Gastrocnemius medialis (tissue), 4 donors: ENCODE measurements around the gene PDZRN3. TPM values are rescaled to one million over a fixed set of nuclear protein-coding genes. Genes with fewer than 3 reads are reported as not detected.
A peak's percentile ranks its signal among the peaks of the same experiment; 100 is the strongest.

Experiments used
- ATAC-seq, 2 donors: fragments of 150-250 bp; one replicate each; pipeline ENCODE4 v1.9.1; 2016
- DNase-seq, 2 donors: peaks; one replicate each; pipeline ENCODE4 v3.0.0-alpha.2; 2019
- H3K27ac ChIP-seq, 4 donors: fragments of 200-600 bp; sonication (generic); 1 replicate in 1 of 4; 2 replicates in 3 of 4; pipeline ENCODE4 v1.5.1; 2016 to 2018; ENCODE audit warnings: mild to moderate bottlenecking in 2 of 4, moderate library complexity in 1 of 4
- H3K27me3 ChIP-seq, 3 donors: fragments of 200-600 bp; sonication (generic) in 2 of 3; 1 replicate in 1 of 3; 2 replicates in 2 of 3; pipeline versions ENCODE4 v1.5.1 to v1.6.0; 2016 to 2019; ENCODE audit warnings: mild to moderate bottlenecking in 1 of 3, moderate library complexity in 1 of 3
- H3K36me3 ChIP-seq, 2 donors: fragments of 200-600 bp; sonication (generic) in 1 of 2; one replicate each; pipeline ENCODE4 v1.5.1; 2017 to 2018
- H3K4me1 ChIP-seq, 2 donors: fragments of 200-600 bp; sonication (generic) in 1 of 2; one replicate each; pipeline ENCODE4 v1.5.1; 2016 to 2017; ENCODE audit warnings: mild to moderate bottlenecking in 2 of 2
- H3K4me3 ChIP-seq, 4 donors: fragments of 200-600 bp; sonication (generic) in 3 of 4; 1 replicate in 1 of 4; 2 replicates in 3 of 4; pipeline ENCODE4 v1.5.1; 2016 to 2019; ENCODE audit warnings: mild to moderate bottlenecking in 2 of 4
- H3K9me3 ChIP-seq, 3 donors: fragments of 200-600 bp; sonication (generic) in 2 of 3; 1 replicate in 1 of 3; 2 replicates in 2 of 3; pipeline ENCODE4 v1.5.1; 2016 to 2019
- CTCF ChIP-seq, 5 experiments: fragments of 450-650 bp in 3 of 5; fragments of 200-600 bp in 2 of 5; sonication (generic) in 2 of 5; IDR thresholded peaks in 4 of 5; conservative IDR thresholded peaks in 1 of 5; 1 replicate in 4 of 5; 2 replicates in 1 of 5; pipeline ENCODE4 v1.5.1; 2016 to 2019; ENCODE audit warnings: antibody characterized with exemption in 5 of 5, mild to moderate bottlenecking in 3 of 5, moderate library complexity in 3 of 5
- POLR2A ChIP-seq, 2 donors: fragments of 450-650 bp; IDR thresholded peaks; one replicate each; pipeline ENCODE4 v1.6.1; 2017; ENCODE audit warnings: antibody characterized with exemption in 2 of 2, mild to moderate bottlenecking in 2 of 2, moderate library complexity in 2 of 2
- in situ Hi-C, 4 donors: fragments of 200-750 bp; cut with MboI; loops; one replicate each; pipeline versions ENCODE4 v1.15.0 to v1.8.0; 2017; ENCODE audit warnings: low sequenced_read_pairs in 4 of 4
- intact Hi-C: fragments of 100-400 bp; cut with DNase I; formaldehyde crosslinking; loops from one replicate; pipeline ENCODE4 v1.15.1; 2023; ENCODE audit warnings: low total_unique reads
- total RNA-seq, 4 donors: library from RNA; depleted of rRNA; stranded (reverse); fragments of >200 nt; gene quantifications; one replicate each; pipeline versions ENCODE4 v1.1.0 to v1.2.3, GENCODE V29; 2016

Gene PDZRN3
- total RNA-seq, 4 donors from 2014 or later, result 9.1 to 30.3 (median 24.7) TPM

DNA sequence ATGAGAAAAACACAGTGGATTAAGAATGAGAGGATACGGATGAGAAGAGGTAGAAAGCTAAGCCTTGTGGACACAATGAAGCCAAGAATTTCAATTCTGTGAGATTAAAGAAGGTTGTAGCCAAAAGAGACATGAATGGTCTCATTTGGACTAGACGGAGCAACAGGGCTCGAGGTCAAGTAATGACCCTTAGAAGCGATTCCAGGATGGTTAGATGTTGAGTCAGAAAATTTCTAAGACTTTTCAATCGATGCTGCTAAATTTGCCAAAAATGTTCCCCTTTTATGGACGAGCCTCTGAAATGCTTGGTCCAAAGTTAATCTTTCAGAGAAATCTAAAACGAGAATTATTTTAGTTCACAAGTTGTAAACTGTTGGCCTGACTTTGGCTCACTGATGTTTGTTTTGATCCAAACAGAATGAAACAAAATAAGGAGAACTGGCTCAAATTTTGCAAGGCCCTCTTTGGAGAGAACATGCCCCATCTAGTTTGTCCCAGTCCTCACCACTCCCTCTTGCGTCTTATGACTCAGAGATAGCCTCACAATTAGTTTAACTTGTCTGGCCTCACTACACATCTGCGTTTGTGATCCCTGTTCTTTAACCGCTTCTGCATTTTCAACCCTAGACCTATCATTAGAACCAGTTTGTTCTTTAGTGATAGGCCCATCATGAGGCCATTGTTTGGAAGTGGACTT, 235.5 kb downstream of the PDZRN3 start:
- intact Hi-C loops, result no loop called here
- peaks cover 0 to 37% of the 10 kb centered on the region in 2 donors for H3K36me3 ChIP-seq
- no peaks in the 10 kb centered on the region for H3K4me1 ChIP-seq
- H3K27me3 ChIP-seq, result no peaks in the 10 kb centered on the region
- ATAC-seq, result peak in 1 of 2 donors; percentile 26
- TF ChIP-seq CTCF (IDR thresholded peaks at IDR 0.05 in 4 of 5, conservative IDR thresholded peaks at IDR 0.05 in 1 of 5) (no peak), POLR2A (IDR thresholded peaks at IDR 0.05) (no peak)
- no peaks in the 10 kb centered on the region for H3K9me3 ChIP-seq
- in situ Hi-C loops, result no loop called here
- no peak overlapping the region for H3K4me3 ChIP-seq
- H3K27ac ChIP-seq, result no peak overlapping the region
- DNase-seq, result no peak

- no peak overlapping the region for H3K4me3 ChIP-seq
- TF ChIP-seq POLR2A (IDR thresholded peaks at IDR 0.05), result no peak
- TF ChIP-seq CTCF (IDR thresholded peaks at IDR 0.05 in 4 of 5, conservative IDR thresholded peaks at IDR 0.05 in 1 of 5), result no peak
- peaks cover 0 to 56% of the 10 kb centered on the region in 2 donors for H3K36me3 ChIP-seq
- H3K27me3 ChIP-seq, result no peaks in the 10 kb centered on the region
- DNase-seq (no peak), ATAC-seq (no peak)
- no peaks in the 10 kb centered on the region for H3K4me1 ChIP-seq
- intact Hi-C loops, result no loop called here
- in situ Hi-C loops, result no loop called here
- H3K27ac ChIP-seq, result no peak overlapping the region
- H3K9me3 ChIP-seq, result no peaks in the 10 kb centered on the region
Observed at GRCh38 chr3:73385568-73385967, 239.2 kb downstream of the PDZRN3 start.

- no peak overlapping the region for H3K27ac ChIP-seq
- H3K27me3 ChIP-seq, result no peaks in the 10 kb centered on the region
- TF ChIP-seq CTCF (IDR thresholded peaks at IDR 0.05 in 4 of 5, conservative IDR thresholded peaks at IDR 0.05 in 1 of 5) (no peak), POLR2A (IDR thresholded peaks at IDR 0.05) (no peak)
- no peaks in the 10 kb centered on the region for H3K4me1 ChIP-seq
- ATAC-seq (no peak), DNase-seq (no peak)
- no peak overlapping the region for H3K4me3 ChIP-seq
- H3K36me3 ChIP-seq, result peaks cover 0 to 48% of the 10 kb centered on the region in 2 donors
- in situ Hi-C loops, result no loop called here
- no peaks in the 10 kb centered on the region for H3K9me3 ChIP-seq
- intact Hi-C loops, result no loop called here
Observed at GRCh38 chr3:73384091-73384906, 240.4 kb downstream of the PDZRN3 start.

DNA sequence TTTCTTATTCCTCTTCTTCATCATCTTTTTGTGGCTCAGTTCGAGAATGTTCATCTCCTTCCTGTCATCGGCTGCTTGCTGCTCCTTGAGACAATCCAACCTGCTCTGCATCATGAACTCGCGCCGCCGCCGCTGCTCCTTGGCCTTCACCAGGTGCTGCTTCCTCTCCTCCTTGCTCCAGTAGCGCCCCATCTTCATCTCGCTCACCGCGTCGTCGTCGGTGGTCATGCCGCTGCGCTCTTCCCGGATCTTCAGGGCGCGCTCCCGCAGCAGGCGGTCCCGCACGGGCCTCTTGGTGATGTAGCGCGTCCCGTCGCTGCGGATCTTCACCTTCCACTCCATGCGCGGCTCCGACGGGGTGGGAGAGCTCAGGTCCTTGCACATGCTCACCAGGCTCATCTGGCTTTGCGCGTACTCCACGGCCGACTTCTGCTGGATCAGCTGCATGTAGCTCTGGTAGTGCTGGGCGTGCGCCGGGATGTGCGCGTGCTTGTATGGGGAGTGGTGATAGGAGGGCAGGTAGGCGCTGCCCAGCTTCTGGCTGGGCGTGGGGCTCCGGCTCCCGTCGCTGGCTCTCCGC, 241.2 kb downstream of the PDZRN3 start:
- H3K27me3 ChIP-seq, result no peaks in the 10 kb centered on the region
- ATAC-seq, result no peak
- no peaks in the 10 kb centered on the region for H3K4me1 ChIP-seq
- H3K36me3 ChIP-seq, result peaks cover 0 to 45% of the 10 kb centered on the region in 2 donors
- H3K9me3 ChIP-seq, result no peaks in the 10 kb centered on the region
- TF ChIP-seq POLR2A (IDR thresholded peaks at IDR 0.05) (no peak), CTCF (IDR thresholded peaks at IDR 0.05 in 4 of 5, conservative IDR thresholded peaks at IDR 0.05 in 1 of 5) (no peak)
- no peak for DNase-seq
- H3K27ac ChIP-seq, result no peak overlapping the region
- no peak overlapping the region for H3K4me3 ChIP-seq
- intact Hi-C loops, result no loop called here
- in situ Hi-C loops, result no loop called here
